Stimulated activated effector memory CD8-positive, alpha-beta T cell treated with anti-CD3 and anti-CD28 coated beads, Interleukin-12 subunit alpha, Interleukin-12 subunit beta, amount 100 ng/mL, for 72 hours (primary cell): ENCODE data around the gene SPECC1L.

Source experiments
- ATAC-seq: fragments of 150-1000 bp; cut with Tn5 transposase; 2 replicates; pipeline ENCODE4 v1.10.0; 2021
- DNase-seq, 2 donors: peaks; one replicate each; pipeline ENCODE4 v3.0.0; 2021 to 2022; ENCODE audit warnings: low spot score in 2 of 2
- H3K27ac Mint-ChIP-seq: one replicate; pipeline ENCODE4 v1.8.0; 2022; ENCODE audit warnings: mild to moderate bottlenecking, mixed read lengths
- H3K36me3 Mint-ChIP-seq: one replicate; pipeline ENCODE4 v1.8.0; 2022; ENCODE audit warnings: mild to moderate bottlenecking, mixed read lengths
- H3K4me1 Mint-ChIP-seq: one replicate; pipeline ENCODE4 v1.8.0; 2022; ENCODE audit warnings: mixed read lengths
- H3K4me3 Mint-ChIP-seq: one replicate; pipeline ENCODE4 v1.8.0; 2022; ENCODE audit warnings: mild to moderate bottlenecking, mixed read lengths
- H3K9me3 Mint-ChIP-seq: one replicate; pipeline ENCODE4 v1.8.0; 2022; ENCODE audit warnings: mixed read lengths

Gene SPECC1L

GRCh38 chr22:24398409-24398808 is 127.8 kb downstream of the SPECC1L start:
- Mint-ChIP-seq H3K4me3 (no peak overlapping the region), H3K36me3 (peaks cover 57% of the 10 kb centered on the region), H3K4me1 (peaks cover 46% of the 10 kb centered on the region), H3K27ac (peak overlapping the region; percentile 72), H3K9me3 (no peaks in the 10 kb centered on the region)
- DNase-seq, result no peak
- no peak for ATAC-seq

GRCh38 chr22:24400034-24400725 is 129.5 kb downstream of the SPECC1L start:
- ATAC-seq (peak; percentile 82), DNase-seq (no peak)
- Mint-ChIP-seq H3K27ac (peak overlapping the region; percentile 90), H3K9me3 (no peaks in the 10 kb centered on the region), H3K4me3 (peak overlapping the region; percentile 81), H3K36me3 (peaks cover 65% of the 10 kb centered on the region), H3K4me1 (peaks cover 59% of the 10 kb centered on the region)

- peaks cover 65% of the 10 kb centered on the region for H3K36me3 Mint-ChIP-seq
- ATAC-seq (peak; percentile 39), DNase-seq (no peak)
- peak overlapping the region; percentile 81 for H3K4me3 Mint-ChIP-seq
- peak overlapping the region; percentile 90 for H3K27ac Mint-ChIP-seq
- H3K4me1 Mint-ChIP-seq, result peaks cover 59% of the 10 kb centered on the region
- H3K9me3 Mint-ChIP-seq, result no peaks in the 10 kb centered on the region
These were observed 130.3 kb downstream of the SPECC1L start for GRCh38 chr22:24400726-24401596.

GRCh38 chr22:24401931-24402367 is 131.3 kb downstream of the SPECC1L start:
- Mint-ChIP-seq H3K36me3 (peaks cover 61% of the 10 kb centered on the region), H3K4me3 (peak overlapping the region; percentile 81), H3K9me3 (no peaks in the 10 kb centered on the region), H3K4me1 (peaks cover 64% of the 10 kb centered on the region), H3K27ac (peak overlapping the region; percentile 90)
- DNase-seq (no peak), ATAC-seq (no peak)

GRCh38 chr22:24402460-24403192 is 132.0 kb downstream of the SPECC1L start:
- H3K9me3 Mint-ChIP-seq, result no peaks in the 10 kb centered on the region
- peaks cover 70% of the 10 kb centered on the region for H3K4me1 Mint-ChIP-seq
- peak overlapping the region; percentile 90 for H3K27ac Mint-ChIP-seq
- H3K4me3 Mint-ChIP-seq, result peak overlapping the region; percentile 81
- ATAC-seq, result peak; percentile 82
- no peak for DNase-seq
- H3K36me3 Mint-ChIP-seq, result peaks cover 59% of the 10 kb centered on the region

GRCh38 chr22:24403346-24403745 is 132.7 kb downstream of the SPECC1L start:
- H3K4me3 Mint-ChIP-seq, result no peak overlapping the region
- H3K27ac Mint-ChIP-seq, result peak overlapping the region; percentile 90
- DNase-seq (no peak), ATAC-seq (no peak)
- H3K9me3 Mint-ChIP-seq, result no peaks in the 10 kb centered on the region
- H3K4me1 Mint-ChIP-seq, result peaks cover 71% of the 10 kb centered on the region
- peaks cover 60% of the 10 kb centered on the region for H3K36me3 Mint-ChIP-seq

- Mint-ChIP-seq H3K9me3 (no peaks in the 10 kb centered on the region), H3K4me1 (peaks cover 77% of the 10 kb centered on the region), H3K4me3 (no peak overlapping the region), H3K27ac (peak overlapping the region; percentile 61), H3K36me3 (peaks cover 60% of the 10 kb centered on the region)
- no peak for DNase-seq
- ATAC-seq, result no peak
These were observed 134.1 kb downstream of the SPECC1L start for GRCh38 chr22:24404561-24405275.

- H3K4me3 Mint-ChIP-seq, result no peak overlapping the region
- H3K27ac Mint-ChIP-seq, result peak overlapping the region; percentile 67
- ATAC-seq (no peak), DNase-seq (no peak)
- H3K36me3 Mint-ChIP-seq, result peaks cover 67% of the 10 kb centered on the region
- no peaks in the 10 kb centered on the region for H3K9me3 Mint-ChIP-seq
- H3K4me1 Mint-ChIP-seq, result peaks cover 80% of the 10 kb centered on the region
These were observed 135.1 kb downstream of the SPECC1L start for GRCh38 chr22:24405631-24406321.

GRCh38 chr22:24406322-24407277 is 136.0 kb downstream of the SPECC1L start:
- ATAC-seq (no peak), DNase-seq (no peak)
- peaks cover 59% of the 10 kb centered on the region for H3K36me3 Mint-ChIP-seq
- H3K9me3 Mint-ChIP-seq, result no peaks in the 10 kb centered on the region
- H3K4me3 Mint-ChIP-seq, result peak overlapping the region; percentile 20
- H3K27ac Mint-ChIP-seq, result peak overlapping the region; percentile 74
- peaks cover 72% of the 10 kb centered on the region for H3K4me1 Mint-ChIP-seq

GRCh38 chr22:24407278-24407665 is 136.6 kb downstream of the SPECC1L start:
- peak overlapping the region; percentile 20 for H3K4me3 Mint-ChIP-seq
- DNase-seq (no peak), ATAC-seq (no peak)
- H3K9me3 Mint-ChIP-seq, result no peaks in the 10 kb centered on the region
- H3K36me3 Mint-ChIP-seq, result peaks cover 57% of the 10 kb centered on the region
- peak overlapping the region; percentile 74 for H3K27ac Mint-ChIP-seq
- peaks cover 66% of the 10 kb centered on the region for H3K4me1 Mint-ChIP-seq

GRCh38 chr22:24407884-24408283 is 137.3 kb downstream of the SPECC1L start:
- Mint-ChIP-seq H3K9me3 (no peaks in the 10 kb centered on the region), H3K4me1 (peaks cover 59% of the 10 kb centered on the region), H3K36me3 (peaks cover 53% of the 10 kb centered on the region), H3K4me3 (no peak overlapping the region), H3K27ac (peak overlapping the region; percentile 74)
- DNase-seq (no peak), ATAC-seq (no peak)

GRCh38 chr22:24408630-24409029 is 138.0 kb downstream of the SPECC1L start:
- H3K4me1 Mint-ChIP-seq, result peaks cover 52% of the 10 kb centered on the region
- H3K9me3 Mint-ChIP-seq, result no peaks in the 10 kb centered on the region
- no peak for ATAC-seq
- peaks cover 59% of the 10 kb centered on the region for H3K36me3 Mint-ChIP-seq
- H3K27ac Mint-ChIP-seq, result no peak overlapping the region
- DNase-seq, result no peak
- no peak overlapping the region for H3K4me3 Mint-ChIP-seq

GRCh38 chr22:24409707-24410106 is 139.1 kb downstream of the SPECC1L start:
- Mint-ChIP-seq H3K9me3 (no peaks in the 10 kb centered on the region), H3K4me1 (peaks cover 43% of the 10 kb centered on the region), H3K4me3 (peak overlapping the region; percentile 18), H3K36me3 (peaks cover 59% of the 10 kb centered on the region), H3K27ac (peak overlapping the region; percentile 10)
- DNase-seq, result no peak
- ATAC-seq, result peak; percentile 82
